Measurements from ENCODE around the gene TUT4.

The TUT4 gene

DNA sequence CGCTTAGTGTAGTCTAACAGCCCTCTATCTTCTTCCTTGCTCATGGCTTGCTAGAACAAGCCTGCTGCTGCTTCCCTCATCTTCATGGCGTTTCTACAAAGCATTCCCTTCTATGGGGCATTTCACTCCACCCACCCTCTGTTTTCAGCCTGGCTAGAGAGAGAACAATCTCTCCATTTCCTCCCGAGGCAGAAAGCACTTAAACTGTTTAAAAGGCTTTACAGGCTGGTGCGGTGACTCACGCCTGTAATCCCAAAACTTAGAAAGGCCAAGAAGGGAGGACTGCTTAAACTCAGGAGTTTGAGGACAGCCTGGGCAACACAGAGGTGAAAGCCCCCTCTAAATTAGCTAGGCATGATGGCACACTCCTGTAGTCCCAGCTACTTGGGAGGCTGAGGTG lies 166.4 kb downstream of the TUT4 start:
- no peak overlapping the region for H3K27ac ChIP-seq (ENCODE audit: low read length)
- no peaks in the 10 kb centered on the region for H3K27me3 ChIP-seq (replicated peaks; ENCODE audit: insufficient read depth, low read length)
- H3K79me2 ChIP-seq (ENCODE audit: low read length): no peaks in the 10 kb centered on the region
- no peaks in the 10 kb centered on the region for H3K4me1 ChIP-seq (ENCODE audit: low read length)
- H3K4me3 ChIP-seq (ENCODE audit: low read length): no peak overlapping the region
- DNase-seq: no peak
- no peak overlapping the region for H2AFZ ChIP-seq (ENCODE audit: low read length)
- H3K36me3 ChIP-seq (replicated peaks; ENCODE audit: insufficient read depth, low read length): peaks cover 16% of the 10 kb centered on the region; the same call in 1 of the 2 replicates
- H3K9me3 ChIP-seq (replicated peaks; ENCODE audit: insufficient read depth, low read length): no peaks in the 10 kb centered on the region
- H3K9me2 ChIP-seq (replicated peaks; ENCODE audit: insufficient read depth, low read length): no peaks in the 10 kb centered on the region
- H4K20me1 ChIP-seq (ENCODE audit: insufficient read depth, low read length): no peaks in the 10 kb centered on the region
- no peaks in the 10 kb centered on the region for H3F3A ChIP-seq (ENCODE audit: insufficient read depth, low read length)
- no peak overlapping the region for H3K4me2 ChIP-seq (ENCODE audit: low read depth, low read length)
- TF ChIP-seq, protein P1, sequence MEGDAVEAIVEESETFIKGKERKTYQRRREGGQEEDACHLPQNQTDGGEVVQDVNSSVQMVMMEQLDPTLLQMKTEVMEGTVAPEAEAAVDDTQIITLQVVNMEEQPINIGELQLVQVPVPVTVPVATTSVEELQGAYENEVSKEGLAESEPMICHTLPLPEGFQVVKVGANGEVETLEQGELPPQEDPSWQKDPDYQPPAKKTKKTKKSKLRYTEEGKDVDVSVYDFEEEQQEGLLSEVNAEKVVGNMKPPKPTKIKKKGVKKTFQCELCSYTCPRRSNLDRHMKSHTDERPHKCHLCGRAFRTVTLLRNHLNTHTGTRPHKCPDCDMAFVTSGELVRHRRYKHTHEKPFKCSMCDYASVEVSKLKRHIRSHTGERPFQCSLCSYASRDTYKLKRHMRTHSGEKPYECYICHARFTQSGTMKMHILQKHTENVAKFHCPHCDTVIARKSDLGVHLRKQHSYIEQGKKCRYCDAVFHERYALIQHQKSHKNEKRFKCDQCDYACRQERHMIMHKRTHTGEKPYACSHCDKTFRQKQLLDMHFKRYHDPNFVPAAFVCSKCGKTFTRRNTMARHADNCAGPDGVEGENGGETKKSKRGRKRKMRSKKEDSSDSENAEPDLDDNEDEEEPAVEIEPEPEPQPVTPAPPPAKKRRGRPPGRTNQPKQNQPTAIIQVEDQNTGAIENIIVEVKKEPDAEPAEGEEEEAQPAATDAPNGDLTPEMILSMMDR (IDR thresholded peaks at IDR 0.05; ENCODE audit: low read length): no peak
- TF ChIP-seq EZH2phosphoT487 (IDR thresholded peaks at IDR 0.05; ENCODE audit: low read length) (no peak), EZH2 (optimal IDR thresholded peaks at IDR 0.05; ENCODE audit: low read depth, low read length) (no peak)
- H3K9ac ChIP-seq (ENCODE audit: low read length): no peak overlapping the region

DNA sequence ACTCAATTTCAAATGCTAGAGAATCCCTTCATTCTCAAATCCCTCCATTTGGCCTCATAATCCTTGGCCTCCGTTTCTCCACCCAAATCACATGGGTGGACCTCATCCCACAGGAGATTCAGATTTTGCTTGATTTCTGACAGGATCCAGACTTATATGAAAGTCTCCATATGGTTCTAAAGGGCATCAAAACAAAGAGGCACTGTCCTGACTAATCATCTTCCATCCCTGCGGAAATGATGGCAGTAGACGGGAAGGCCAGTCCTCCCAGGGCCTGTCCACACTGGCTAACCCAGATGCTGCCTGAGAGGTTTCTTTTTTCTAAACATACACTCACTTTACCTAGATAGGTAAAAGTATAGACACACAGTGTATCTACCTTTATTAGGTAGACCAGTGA lies 167.5 kb downstream of the TUT4 start:
- no peaks in the 10 kb centered on the region for H3K9me3 ChIP-seq (replicated peaks; ENCODE audit: insufficient read depth, low read length)
- no peaks in the 10 kb centered on the region for H4K20me1 ChIP-seq (ENCODE audit: insufficient read depth, low read length)
- H3K4me2 ChIP-seq (ENCODE audit: low read depth, low read length): no peak overlapping the region
- DNase-seq: no peak
- no peaks in the 10 kb centered on the region for H3K27me3 ChIP-seq (replicated peaks; ENCODE audit: insufficient read depth, low read length)
- no peak overlapping the region for H3K27ac ChIP-seq (ENCODE audit: low read length)
- H2AFZ ChIP-seq (ENCODE audit: low read length): no peak overlapping the region
- H3K4me3 ChIP-seq (ENCODE audit: low read length): no peak overlapping the region
- H3K36me3 ChIP-seq (replicated peaks; ENCODE audit: insufficient read depth, low read length): peaks cover 18% of the 10 kb centered on the region; the same call in 1 of the 2 replicates
- no peaks in the 10 kb centered on the region for H3K4me1 ChIP-seq (ENCODE audit: low read length)
- H3F3A ChIP-seq (ENCODE audit: insufficient read depth, low read length): no peaks in the 10 kb centered on the region
- H3K9me2 ChIP-seq (replicated peaks; ENCODE audit: insufficient read depth, low read length): no peaks in the 10 kb centered on the region
- H3K9ac ChIP-seq (ENCODE audit: low read length): no peak overlapping the region
- TF ChIP-seq EZH2 (optimal IDR thresholded peaks at IDR 0.05; ENCODE audit: low read depth, low read length) (no peak), EZH2phosphoT487 (IDR thresholded peaks at IDR 0.05; ENCODE audit: low read length) (no peak)
- TF ChIP-seq, protein P1 (IDR thresholded peaks at IDR 0.05; ENCODE audit: low read length): no peak
- H3K79me2 ChIP-seq (ENCODE audit: low read length): no peaks in the 10 kb centered on the region
